Suppressor macrophage treated with lipopolysaccharide for 1 hour (primary cell): ENCODE results near the gene PARVB.
A peak's percentile ranks its signal among the peaks of the same experiment; 100 is the strongest.

Experiments
- DNase-seq, 3 donors: peaks; one replicate each; pipeline ENCODE4 v3.0.0-alpha.2; 2020 to 2022

Gene PARVB

DNA sequence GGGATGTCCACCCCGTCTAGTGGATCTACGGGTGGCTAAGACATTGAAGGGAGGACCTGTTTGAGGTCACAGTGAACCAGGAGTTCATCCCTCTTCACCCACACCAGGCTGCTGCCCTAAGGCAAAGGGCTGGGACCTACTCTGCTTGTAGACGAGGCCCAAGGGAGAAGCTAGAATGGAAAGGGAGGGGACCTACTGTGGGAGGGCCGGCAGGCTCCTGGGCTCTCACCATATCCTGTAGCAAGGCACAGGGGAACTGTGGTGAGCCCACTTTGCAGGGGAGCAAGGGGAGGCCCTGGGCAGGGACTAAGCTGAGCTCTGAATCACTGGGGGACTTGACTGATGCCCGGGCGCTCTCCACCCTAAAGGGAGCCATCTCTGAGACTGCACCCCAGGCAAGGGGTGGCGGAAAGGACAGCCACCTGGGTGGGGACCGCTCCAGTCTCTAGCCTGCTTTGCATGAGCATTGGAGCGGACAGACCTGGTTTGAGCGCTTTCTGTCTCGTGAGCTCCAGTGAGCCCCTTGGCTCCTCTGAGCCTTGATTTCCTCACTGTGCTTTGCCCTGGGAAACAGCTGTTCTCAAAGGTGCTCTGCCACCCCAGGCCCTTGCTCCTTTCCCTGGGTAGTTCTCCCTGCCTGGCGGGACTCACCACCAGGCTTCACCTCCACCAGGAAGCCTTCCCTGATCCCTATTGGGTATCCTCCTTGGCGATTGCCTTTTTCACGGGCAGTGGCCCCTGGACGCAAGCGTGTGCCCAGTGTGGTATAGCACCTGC lies 180.8 kb downstream of the PARVB start:
- no peak for DNase-seq

DNA sequence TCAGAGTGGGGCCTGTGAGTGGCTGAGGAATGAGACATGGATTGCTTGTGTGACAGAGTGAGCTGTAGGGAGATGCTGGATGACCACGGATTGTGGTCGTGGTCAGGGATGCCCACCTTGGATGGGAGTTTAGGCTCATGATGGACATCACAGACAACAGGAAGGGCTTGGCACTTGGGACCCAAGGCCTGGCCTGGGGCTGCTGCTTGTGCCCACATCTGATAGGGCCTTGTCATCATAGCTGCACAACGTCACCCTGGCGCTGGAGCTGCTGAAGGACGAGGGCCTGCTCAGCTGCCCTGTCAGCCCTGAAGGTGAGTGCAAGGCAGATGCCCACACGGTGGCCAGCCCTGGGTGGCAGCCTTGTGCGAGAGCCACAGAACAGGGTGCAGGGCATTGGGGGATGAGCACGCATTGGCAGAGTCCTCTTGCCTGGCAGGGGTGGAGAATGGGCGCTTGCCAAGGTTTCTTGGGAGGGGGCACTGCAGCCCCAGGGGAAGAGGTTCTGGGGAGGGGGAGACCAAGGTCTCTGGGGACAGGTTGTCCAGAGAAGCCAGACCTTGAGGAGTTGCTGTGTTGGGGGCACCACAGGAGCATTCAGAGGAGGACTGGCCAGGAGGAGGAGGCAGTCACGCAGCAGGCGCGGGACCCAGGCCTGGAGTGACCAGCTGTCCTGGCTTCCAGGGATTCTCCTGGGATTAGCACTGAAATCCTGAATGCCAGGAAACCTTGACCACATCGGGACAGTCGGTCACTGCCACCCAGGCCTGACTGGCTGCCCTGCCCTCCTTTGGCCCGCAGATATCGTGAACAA lies 181.6 kb downstream of the PARVB start:
- DNase-seq: no peak

DNA sequence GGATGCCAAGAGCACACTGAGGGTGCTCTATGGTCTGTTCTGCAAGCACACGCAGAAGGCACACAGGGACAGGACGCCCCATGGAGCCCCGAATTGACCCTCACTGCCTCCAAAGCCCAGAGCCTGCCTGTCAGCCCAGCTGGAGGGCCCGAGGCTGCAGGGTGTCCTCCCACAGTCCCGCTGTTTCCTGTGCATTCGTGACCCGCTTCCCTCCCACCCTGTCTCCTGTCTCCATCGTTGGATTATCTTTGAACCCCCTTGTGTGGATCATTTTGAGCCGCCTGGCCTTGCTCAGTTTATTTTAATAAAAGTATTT lies 182.2 kb downstream of the PARVB start:
- DNase-seq: no peak

DNA sequence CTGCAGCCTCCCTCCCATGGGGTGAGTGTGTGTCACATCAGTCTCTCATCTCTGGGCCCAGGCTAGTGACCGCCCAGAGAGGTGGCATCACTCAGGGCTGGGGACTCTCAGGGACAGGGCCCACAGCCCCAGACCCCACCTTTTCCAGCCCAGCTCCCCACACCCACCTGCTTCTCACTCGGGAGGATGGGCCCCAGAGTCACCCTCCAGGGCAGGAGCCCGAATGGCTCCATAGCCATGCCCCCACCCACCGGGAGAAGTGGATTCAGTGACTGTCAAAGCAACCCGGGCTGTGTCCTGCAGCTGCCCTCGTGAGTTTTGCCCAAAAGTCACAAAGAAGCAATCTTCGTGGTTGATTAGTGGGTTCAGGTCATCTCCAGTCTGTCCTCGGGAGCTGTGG lies 182.6 kb downstream of the PARVB start:
- DNase-seq: peak in 1 of 3 donors; percentile 4

DNA sequence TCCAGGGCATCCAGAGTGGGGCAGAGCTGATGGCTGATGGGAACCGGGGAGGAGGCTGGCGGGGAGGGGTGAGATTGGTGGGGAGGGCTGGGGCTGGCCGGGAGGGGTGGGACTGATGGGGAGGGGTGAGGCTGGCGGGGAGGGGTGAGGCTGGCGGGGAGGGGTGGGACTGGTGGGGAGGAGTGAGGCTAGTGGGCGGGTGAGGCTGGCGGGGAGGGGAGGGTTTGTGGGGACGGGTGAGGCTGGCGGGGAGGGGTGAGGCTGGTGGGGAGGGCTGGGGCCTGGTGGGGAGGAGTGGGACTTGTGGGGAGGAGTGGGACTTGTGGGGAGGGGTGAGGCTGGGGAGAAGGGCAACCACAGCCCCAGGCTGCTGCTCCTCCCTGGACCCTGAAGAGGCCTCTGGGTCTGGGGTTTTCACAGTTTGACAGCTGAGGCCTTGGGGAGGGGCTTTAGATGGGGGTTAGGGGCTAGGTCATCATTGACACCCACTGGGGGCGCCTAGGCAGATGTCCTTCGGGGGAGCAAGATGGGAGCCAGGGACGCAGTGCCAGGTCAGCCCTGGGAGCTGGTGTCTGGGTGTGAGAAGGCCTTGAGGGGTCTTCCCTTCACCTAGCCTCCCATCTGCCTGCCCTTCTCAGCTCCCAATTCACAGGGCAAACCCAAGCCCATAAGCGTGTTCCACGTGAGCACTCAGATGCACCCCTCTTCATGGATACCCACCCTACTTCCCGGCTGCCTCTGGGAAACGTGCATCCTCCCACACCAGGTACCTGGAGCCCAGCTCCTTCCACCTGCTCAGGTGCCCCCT lies 183.3 kb downstream of the PARVB start:
- DNase-seq: peak in 1 of 3 donors; percentile 15

DNA sequence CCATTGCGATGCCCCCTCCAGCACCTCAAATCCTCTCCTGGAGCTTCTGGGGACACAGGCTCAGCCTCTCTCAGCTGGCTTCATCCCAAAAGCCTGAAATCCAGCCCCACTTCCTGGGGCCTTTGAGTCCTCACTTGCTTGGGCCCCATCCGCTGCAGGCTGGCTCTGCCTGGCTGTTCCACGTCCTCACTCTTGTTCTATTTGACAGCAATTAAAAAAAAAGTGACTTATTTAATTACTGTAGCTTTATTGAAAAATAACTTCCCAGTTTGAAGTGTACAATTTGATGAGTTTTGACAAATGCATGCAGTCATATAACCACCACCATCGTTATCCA lies 183.8 kb downstream of the PARVB start:
- no peak for DNase-seq

DNA sequence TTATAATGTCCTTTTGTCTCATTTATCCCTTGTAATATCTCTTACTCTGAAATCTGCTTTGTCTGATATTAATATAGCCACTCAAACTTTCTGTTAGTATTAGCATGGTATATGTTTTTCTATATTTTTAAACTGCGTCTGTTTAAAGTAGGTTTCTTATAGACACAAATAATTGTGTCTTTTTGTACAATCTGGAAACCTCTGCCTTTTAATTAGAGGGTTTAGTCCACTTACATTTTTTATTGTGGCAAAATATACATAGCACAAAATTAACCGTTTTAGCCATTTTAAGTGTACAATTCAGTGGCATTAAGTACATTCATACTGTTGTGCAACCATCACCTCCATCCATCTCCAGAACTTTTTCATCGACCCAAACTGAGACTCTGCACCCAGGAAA lies 185.2 kb downstream of the PARVB start:
- DNase-seq: peak in 1 of 3 donors; percentile 16

DNA sequence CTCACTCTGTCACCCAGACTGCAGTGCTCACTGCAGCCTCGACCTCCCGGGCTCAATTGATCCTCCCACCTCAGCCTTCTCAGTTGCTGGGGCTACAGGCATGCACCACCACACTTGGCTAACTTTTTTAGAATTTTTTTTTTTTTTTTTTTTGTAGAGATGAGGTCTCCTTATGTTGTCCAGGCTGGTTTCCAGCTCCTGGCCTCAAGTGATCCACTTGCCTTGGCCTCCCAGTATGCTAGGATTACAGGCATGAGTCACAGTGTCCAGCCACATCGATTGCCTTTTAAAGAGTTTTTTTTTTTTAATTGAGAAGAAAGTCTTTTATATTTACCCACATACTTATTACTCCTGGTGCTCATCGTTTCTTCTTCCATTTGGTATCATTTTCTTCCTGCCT lies 186.6 kb downstream of the PARVB start:
- DNase-seq: peak in 1 of 3 donors; percentile 17

DNA sequence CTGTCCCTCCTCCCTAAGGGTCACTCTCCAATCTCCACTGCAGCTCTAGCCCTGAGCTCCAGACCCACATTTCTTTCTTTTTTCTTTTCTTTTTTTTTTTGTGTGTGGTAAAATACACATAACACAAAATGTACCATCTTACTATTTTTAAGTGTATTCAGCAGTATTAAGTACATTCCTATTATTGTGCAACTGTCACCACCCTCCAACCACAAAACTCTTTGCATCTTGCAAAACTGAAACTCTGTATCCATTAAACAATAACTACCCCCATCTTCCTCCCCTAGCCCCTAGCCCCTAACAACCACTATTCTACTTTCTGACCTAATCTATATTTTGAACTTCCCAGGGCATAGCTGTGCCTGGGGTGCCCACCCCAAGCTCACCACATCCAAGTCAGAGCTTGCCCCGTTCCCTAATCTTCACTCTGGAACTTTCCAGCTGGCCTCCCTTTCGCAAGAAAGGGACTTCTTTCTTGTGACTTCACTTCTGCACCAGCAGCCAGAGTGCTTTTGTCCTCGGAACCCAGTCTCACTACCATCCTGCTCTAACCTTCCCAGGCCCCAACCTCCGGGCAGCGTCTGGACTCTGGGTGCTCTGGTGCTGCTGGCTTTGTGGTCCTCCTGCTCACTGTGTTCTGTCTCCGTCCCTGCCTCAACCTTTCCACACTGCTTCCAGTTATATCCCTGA lies 187.3 kb downstream of the PARVB start:
- DNase-seq: peak; percentile 52 to 60 (median 56)

DNA sequence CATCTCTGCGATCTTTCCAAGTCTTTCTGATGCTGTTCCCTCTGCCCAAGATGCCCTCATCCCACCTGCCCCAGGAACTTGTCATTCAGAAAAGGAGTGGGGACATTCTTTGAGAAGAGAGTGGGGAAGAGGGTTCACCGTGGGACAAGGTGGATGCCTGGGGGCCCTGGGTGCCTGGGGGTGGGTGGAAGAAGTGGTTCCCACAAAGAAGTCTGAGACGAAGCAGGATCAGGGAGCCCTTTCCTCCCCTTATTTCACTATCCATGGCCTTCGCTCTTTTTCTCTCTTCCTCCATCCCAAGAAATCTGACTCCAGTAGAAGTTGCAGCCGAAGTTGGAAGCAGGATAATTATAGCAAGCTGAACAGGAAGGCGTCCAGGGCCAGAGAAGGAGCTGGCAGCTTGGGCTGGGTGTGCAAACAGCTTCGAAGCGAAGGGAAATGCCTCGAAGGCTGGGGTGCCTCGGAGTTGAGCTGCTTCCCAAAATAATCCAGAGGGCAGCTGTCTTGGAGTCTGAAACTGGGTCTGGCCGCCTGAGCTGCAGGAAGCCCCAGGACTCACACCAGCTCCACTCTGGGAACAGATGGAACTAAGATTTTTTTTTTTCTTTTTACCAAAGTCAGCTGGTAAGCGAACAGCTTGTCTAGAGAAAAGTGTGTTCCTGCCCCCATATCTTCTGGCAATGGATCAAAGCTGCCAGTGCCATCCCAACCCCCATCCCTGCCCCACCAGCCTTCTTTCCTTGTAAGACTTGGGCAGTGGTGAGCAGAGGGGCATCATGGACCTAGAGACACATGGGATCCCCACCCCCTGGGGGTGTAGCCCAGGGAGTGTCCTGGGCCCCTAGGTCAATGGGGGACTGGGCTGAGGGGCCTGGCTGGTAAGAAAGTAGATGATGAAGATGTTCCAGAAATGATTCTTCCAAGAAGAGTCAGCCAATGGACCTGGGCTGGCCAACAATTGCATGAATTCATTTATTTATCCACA lies 188.1 kb downstream of the PARVB start:
- peak in 1 of 3 donors; percentile 10 for DNase-seq

DNA sequence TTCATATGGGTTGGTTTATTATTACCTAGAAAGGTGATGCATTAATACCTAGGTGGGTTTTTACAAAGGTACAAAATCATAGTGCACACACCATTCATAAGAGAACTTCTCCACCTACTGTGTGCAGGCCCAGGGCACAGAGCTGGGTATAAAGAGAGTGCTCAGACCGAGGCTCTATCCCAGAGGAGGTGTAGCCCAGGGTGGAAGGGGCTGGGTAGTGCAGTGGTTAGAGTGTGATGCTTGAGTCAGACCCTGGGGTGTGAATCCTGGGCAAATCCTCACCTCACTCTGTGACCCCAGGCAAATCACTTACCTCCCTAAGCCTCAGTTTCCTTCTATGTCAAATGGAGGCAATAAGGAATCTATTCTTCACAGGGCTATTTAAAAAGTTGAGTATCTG lies 188.8 kb downstream of the PARVB start:
- DNase-seq: no peak

DNA sequence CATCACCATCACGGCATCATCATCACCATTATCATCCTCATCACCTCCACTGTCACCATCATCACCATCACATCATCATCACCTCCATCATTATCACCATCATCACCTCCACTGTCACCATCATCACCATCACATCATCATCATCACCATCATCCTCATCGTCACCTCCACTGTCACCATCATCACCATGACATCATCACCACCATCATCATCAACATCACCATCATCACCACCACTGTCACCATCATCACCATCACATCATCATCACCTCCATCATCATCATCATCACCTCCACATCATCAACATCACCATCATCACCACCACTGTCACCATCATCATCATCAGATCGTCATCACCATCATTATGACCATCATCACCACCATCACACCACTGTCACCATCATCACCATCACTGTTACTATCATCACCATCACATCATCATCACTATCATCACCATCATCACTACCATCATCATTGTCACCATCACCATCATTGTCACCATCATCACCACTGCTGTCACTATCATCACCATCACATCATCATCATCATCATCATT lies 189.5 kb downstream of the PARVB start:
- DNase-seq: no peak

DNA sequence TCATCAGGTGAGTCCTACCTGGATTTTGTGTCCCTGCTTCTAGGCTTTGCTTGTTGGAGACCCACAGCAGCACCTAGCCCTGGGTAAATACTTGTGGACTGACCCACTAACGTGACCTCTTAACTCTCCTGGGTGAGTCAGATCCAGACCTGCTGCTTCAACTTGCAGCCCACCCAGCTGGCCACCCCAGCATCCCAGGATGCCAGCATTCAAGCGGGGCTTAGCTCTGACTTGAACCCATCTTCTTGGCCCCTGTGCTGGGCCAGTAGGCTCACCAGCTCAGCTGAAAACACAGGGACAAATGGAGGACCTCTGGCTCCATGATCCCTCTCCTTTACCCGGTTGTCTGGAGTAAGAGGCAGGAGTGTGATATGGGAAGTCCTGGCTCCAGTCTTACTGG lies 190.1 kb downstream of the PARVB start:
- no peak for DNase-seq

DNA sequence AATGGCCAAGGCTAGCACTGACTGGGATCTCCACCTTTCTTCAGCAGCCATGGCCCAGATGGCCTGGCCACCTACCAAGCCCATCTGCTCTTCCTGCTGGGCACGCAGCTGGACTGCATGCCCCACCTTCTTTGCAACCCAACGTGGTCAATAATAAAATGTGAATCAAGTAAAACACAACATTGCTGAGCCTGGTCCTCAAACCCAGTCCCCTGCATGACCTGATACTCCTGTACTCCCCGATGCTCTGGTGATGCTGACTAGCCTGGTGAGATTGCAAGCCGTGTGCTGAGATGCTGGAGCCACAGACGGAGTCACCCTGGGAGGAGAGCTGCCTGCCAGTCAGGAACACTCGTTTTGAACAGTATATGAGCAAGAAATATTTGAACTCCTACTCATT lies 190.7 kb downstream of the PARVB start:
- no peak for DNase-seq

DNA sequence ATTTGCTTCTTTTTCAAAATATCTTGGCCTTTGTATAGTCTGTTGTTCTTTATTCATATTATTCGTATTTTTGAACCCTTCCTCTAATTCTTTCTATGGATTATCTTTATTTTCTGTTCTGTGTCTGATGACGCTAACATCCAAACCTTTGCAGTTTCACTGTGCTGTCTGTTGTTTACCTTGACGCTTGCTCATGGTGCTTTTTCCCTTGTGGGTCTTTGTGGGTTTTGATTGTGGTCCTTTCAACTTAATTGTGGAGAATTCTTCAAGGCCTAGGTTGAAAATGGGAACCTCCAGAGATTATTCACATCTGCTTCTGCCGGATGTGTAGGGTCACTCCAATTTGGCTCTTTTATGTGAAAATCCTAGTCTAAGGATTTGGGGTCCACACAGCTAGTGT lies 191.2 kb downstream of the PARVB start:
- no peak for DNase-seq

DNA sequence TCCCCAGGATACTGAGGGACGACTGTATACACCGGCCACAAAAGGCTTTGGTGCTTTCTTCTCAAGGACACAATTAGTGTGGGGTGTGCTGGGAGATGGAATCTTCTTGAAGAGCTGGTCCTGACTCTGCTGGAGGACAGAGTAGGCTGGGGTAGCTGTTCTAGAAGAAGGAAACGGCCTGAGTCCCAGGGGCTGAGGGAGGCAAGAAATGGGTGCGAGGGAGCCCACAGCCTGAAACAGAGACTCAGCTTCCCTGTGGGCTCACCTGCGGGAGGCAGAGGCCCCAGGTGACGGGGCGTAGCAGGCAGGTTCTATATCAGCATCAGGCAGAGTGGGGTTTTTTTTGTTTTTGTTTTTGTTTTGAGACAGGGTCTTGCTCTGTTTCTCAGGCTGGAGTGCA lies 193.2 kb downstream of the PARVB start:
- no peak for DNase-seq

DNA sequence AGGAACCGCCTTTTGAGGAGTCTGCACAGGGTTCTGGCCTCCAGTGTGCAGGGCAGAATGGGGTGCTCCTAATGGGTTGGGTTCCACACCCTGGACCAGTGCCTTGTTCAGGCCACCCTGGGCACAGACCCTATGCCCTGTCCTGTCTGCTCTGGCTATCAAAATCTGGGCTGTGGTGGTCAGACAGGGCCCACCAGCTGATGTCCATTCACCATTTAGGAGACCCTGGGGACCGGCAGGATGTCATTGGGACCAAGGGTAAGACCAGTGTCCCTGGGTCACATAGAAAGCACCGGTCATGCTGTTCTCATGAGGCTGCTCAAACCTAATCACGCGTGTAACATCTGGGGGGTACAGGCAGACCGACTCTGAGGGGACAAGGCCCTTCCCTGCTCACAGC lies 194.0 kb downstream of the PARVB start:
- no peak for DNase-seq

DNA sequence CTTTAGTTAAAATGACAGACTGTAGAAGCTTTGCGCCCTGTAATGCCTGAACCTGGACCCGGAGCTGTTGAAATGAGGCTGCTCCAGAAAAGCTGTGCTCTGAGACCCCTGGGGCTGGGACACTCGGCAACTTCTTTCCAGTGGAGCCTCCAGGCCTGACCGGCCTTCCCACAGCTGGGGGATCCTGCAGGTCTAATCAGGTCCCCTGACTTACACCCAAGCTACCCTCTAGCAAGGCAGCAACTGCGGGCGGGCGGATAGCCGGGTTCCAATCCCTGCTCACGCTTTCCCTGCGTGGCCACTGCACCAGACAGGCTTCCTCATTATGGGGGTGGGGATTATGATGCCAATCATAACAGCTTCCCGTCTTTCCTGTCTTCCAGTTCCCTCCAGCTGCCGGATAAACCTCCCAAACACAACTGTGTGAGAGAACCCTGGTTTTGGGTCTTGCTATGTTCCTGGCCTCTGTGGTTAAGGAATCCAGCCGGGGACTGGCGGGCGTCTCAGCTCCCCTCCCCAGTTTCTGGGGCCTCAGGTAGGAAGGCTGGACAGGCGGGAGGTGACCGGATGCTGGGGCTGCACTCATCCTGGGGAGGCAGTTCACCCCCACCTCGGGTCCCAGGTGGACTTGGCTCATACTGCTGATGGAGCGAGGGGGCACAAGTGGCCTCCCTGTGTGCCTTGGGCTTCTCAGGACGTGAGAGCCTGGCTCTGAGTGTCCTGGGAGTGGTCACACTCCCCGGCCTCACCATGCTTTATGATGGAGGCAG lies 195.2 kb downstream of the PARVB start:
- DNase-seq: no peak

DNA sequence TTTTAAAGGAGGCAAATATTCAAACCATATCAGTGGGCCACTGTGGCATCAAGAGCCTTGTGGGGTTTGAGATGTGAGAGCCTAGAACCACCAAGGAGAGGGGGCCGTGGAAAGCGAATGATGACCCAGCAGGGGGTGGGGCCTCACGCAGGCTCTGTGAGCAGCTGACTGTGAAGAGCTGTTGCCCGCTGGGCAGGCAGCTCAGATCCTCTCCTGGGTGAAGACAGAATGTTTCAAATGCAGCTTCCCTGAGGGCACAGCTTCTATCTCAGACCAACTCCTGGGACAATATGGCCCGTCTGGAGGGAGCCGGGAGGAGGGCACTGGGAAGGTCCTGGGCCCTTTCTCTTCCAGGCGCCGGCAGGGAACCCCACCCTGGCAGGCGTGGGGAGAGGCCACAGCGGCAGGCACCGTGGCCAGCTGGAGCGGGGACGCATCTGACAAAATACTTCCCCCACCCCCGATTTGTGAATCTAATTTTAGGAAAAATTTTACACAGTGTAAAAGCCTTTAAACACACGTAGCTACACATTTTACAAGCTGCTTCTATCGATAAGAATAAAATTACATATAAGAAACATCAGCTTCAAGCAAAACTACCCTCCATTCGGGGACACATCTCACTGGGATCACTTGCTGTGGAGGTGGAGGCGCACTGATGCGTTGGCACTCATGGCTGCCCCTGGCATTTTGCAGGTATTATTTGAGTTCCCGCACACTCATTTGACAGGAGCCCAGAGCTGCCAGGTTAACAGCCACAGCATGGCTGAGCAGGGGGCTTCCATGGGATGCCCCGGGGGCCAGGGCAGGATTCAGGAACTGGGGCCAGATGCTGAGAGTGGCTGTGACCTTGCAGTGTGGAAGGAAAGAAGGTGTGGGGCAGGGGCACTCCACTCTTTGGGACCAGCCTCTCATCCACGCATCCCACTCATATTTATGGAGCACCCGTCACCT lies 196.9 kb downstream of the PARVB start:
- DNase-seq: no peak
